HEK293T (cell line): ENCODE measurements around the gene RXFP4.

Experiments used
- CTCF ChIA-PET: fragments of 350-600 bp; formaldehyde crosslinking; extraction: SDS; loops from one replicate; lab custom pipeline; 2021; ENCODE audit warnings: antibody characterized with exemption, inconsistent platforms; lab: Yijun Ruan, JAX
- POLR2A ChIA-PET: fragments of 350-600 bp; formaldehyde crosslinking; extraction: SDS; loops from one replicate; lab custom pipeline; 2020; ENCODE audit warnings: antibody characterized with exemption, inconsistent platforms; lab: Yijun Ruan, JAX
- DNase-seq: peaks from one replicate; pipeline ENCODE4 v3.0.0; 2012; ENCODE audit warnings: mixed read lengths; ENCODE audit errors: extremely low spot score
- ARNT ChIP-seq: fragments of 450-650 bp; IDR thresholded peaks from 2 replicates; pipeline ENCODE4 v1.6.1; 2017; ENCODE audit warnings: mild to moderate bottlenecking
- BHLHE40 ChIP-seq: fragments of 450-650 bp; IDR thresholded peaks from 2 replicates; pipeline ENCODE4 v1.6.1; 2016; ENCODE audit warnings: mild to moderate bottlenecking, moderate library complexity, borderline replicate concordance
- CTBP1 ChIP-seq: fragments of 450-650 bp; IDR thresholded peaks from 2 replicates; pipeline ENCODE4 v1.6.1; 2016; ENCODE audit warnings: borderline replicate concordance
- ELF4 ChIP-seq: fragments of 450-650 bp; IDR thresholded peaks from 2 replicates; pipeline ENCODE4 v1.6.1; 2017; ENCODE audit warnings: antibody characterized with exemption
- FOXA1 ChIP-seq: fragments of 450-650 bp; IDR thresholded peaks from 2 replicates; pipeline ENCODE4 v1.6.1; 2016; ENCODE audit warnings: mild to moderate bottlenecking
- FOXK2 ChIP-seq: fragments of 450-650 bp; IDR thresholded peaks from 2 replicates; pipeline ENCODE4 v1.6.1; 2016; ENCODE audit warnings: mild to moderate bottlenecking
- FOXM1 ChIP-seq: fragments of 450-650 bp; IDR thresholded peaks from 2 replicates; pipeline ENCODE4 v1.6.1; 2017; ENCODE audit warnings: mild to moderate bottlenecking, borderline replicate concordance
- HDGF ChIP-seq: fragments of 450-650 bp; IDR thresholded peaks from 2 replicates; pipeline ENCODE4 v1.6.1; 2017; ENCODE audit warnings: antibody characterized with exemption, borderline replicate concordance
- L3MBTL2 ChIP-seq: fragments of 450-650 bp; conservative IDR thresholded peaks from 2 replicates; pipeline ENCODE4 v1.6.1; 2016; ENCODE audit warnings: mild to moderate bottlenecking
- LEF1 ChIP-seq: fragments of 450-650 bp; IDR thresholded peaks from 2 replicates; pipeline ENCODE4 v1.6.1; 2017; ENCODE audit warnings: mild to moderate bottlenecking, borderline replicate concordance
- NFRKB ChIP-seq: fragments of 450-650 bp; IDR thresholded peaks from 2 replicates; pipeline ENCODE4 v1.6.1; 2016; ENCODE audit warnings: mild to moderate bottlenecking, moderate library complexity
- SP1 ChIP-seq: fragments of 450-650 bp; IDR thresholded peaks from 2 replicates; pipeline ENCODE4 v1.6.1; 2017
- SUZ12 ChIP-seq: fragments of 450-650 bp; IDR thresholded peaks from 2 replicates; pipeline ENCODE4 v1.6.1; 2016; ENCODE audit warnings: mild to moderate bottlenecking
- TARDBP ChIP-seq: fragments of 450-650 bp; IDR thresholded peaks from 2 replicates; pipeline ENCODE4 v1.6.1; 2016
- ZNF384 ChIP-seq: fragments of 450-650 bp; IDR thresholded peaks from 2 replicates; pipeline ENCODE4 v1.6.1; 2016
- TF ChIP-seq, protein P1 (sequence below): fragments of 450-650 bp; IDR thresholded peaks from 2 replicates; pipeline ENCODE4 v1.6.1; 2016

Gene RXFP4

DNA sequence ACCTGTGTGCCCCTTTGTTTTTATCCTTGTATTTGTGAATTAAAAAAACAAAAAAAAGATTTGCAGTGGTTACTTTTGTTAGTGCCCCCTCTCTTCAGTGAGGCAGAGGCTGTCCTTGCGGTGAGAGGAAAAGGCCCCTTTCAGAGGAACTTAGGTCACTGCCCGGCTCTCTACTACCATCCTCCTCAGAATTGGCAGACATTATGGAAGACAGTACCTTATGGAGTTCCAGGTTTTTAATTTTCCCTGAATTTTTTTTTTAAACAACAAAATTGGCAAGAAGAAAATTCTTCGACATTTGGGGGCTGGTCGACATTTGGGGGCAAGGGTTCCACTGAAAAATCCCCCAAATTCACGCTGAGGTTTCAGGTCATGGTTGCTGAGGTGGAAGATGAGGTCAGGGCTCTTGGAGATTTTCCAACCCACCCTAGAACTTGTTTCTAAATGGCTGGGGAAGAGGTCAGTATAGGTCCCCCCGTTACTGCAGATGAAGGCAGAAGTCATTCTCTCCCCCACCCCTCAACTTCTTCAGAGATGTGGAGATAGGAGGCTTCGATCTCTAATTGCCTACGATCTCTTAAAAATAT is 5.3 kb downstream of the RXFP4 start:
- DNase-seq, result no peak
- CTCF ChIA-PET, result no interaction called here
- TF ChIP-seq ZNF384 (no peak), SP1 (no peak), FOXM1 (no peak), LEF1 (no peak), FOXA1 (no peak), L3MBTL2 (no peak), TARDBP (no peak), FOXK2 (no peak)
- POLR2A ChIA-PET, result interaction anchor here (1.1 to 2.6 kb wide), 2 partner anchors 13 to 28 kb away, joined by 3 to 25 read pairs; partner anchors contain the start of gene KHDC4

DNA sequence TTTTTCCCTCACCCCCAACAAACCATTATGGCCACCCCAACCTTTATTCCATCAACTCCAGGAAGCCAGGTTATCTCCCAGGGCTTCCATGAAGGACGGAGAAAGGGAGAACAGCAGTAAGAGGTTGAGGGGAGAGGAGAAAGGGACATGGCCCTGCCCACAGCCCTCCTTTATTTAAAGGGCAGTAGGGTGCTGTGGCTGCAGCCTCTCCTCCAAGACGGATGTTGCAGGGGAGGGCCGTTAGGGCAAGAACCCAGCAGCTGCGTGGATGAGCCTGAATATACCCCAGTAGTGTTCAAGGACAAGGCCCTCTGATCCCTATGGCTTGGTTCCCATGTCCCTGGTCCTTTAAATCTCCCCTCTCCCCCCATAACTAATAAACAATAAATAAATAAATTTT is 5.9 kb downstream of the RXFP4 start:
- CTCF ChIA-PET, result no interaction called here
- POLR2A ChIA-PET, result no interaction called here
- DNase-seq, result no peak
- TF ChIP-seq SUZ12 (no peak), LEF1 (no peak), FOXA1 (no peak), ELF4 (no peak), HDGF (no peak), SP1 (no peak), ZNF384 (no peak), CTBP1 (no peak), NFRKB (no peak), L3MBTL2 (no peak), FOXM1 (no peak)

DNA sequence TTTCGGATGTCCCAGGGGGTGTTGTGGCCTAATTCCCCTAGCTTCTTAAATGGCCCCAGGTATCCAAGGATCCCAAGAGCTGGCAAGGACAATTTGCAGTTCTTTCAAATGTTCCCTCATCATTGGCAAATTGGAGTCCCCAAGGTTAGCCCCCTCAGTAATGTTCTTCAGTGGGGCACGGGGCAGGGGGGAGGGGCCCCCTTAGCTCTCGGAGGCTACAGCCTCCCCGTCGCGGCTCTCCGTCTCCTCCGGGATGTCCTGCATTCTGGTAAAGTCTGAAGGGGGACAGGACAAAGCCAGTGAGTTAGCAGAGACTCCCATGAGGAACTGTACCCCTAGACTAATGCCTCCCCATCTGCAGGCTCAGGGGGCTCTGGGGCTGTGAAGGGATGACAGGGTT is 6.3 kb downstream of the RXFP4 start:
- POLR2A ChIA-PET, result no interaction called here
- TF ChIP-seq, protein P1, sequence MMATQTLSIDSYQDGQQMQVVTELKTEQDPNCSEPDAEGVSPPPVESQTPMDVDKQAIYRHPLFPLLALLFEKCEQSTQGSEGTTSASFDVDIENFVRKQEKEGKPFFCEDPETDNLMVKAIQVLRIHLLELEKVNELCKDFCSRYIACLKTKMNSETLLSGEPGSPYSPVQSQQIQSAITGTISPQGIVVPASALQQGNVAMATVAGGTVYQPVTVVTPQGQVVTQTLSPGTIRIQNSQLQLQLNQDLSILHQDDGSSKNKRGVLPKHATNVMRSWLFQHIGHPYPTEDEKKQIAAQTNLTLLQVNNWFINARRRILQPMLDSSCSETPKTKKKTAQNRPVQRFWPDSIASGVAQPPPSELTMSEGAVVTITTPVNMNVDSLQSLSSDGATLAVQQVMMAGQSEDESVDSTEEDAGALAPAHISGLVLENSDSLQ, result no peak
- no peak for TF ChIP-seq SP1
- TF ChIP-seq ARNT, result no peak
- DNase-seq, result no peak
- CTCF ChIA-PET, result no interaction called here

GRCh38 chr1:155950829-155951228 is 9.4 kb downstream of the RXFP4 start:
- TF ChIP-seq BHLHE40 (no peak), ELF4 (no peak), L3MBTL2 (no peak), SP1 (no peak), FOXA1 (no peak), CTBP1 (no peak), FOXM1 (no peak), ARNT (no peak)
- CTCF ChIA-PET, result no interaction called here
- POLR2A ChIA-PET, result interaction anchor here (1.0 to 1.9 kb wide), 2 partner anchors 16 to 28 kb away, joined by 5 to 6 read pairs; partner anchors contain the start of genes ARHGEF2 and KHDC4
- DNase-seq, result no peak

- POLR2A ChIA-PET, result interaction anchor here (0.7 to 1.9 kb wide), 2 partner anchors 17 to 31 kb away, joined by 3 to 6 read pairs; partner anchors contain the start of gene KHDC4
- CTCF ChIA-PET, result no interaction called here
- DNase-seq, result no peak
- TF ChIP-seq, protein P1, result no peak
- no peak for TF ChIP-seq ELF4
- no peak for TF ChIP-seq ZNF384
- no peak for TF ChIP-seq BHLHE40
- TF ChIP-seq FOXK2, result no peak
- no peak for TF ChIP-seq TARDBP
- TF ChIP-seq CTBP1, result no peak
Measured at GRCh38 chr1:155951753-155952504, 10.5 kb downstream of the RXFP4 start.

- DNase-seq, result no peak
- ChIA-PET POLR2A (no interaction called here), CTCF (interaction anchor here (1.5 kb wide), 1 partner anchor 37 kb away, joined by 3 read pairs; no protein-coding TSS in a partner anchor)
- no peak for TF ChIP-seq SP1
- TF ChIP-seq FOXM1, result no peak
- no peak for TF ChIP-seq SUZ12
- no peak for TF ChIP-seq L3MBTL2
- no peak for TF ChIP-seq LEF1
- TF ChIP-seq TARDBP, result no peak
- no peak for TF ChIP-seq HDGF
- TF ChIP-seq ELF4, result no peak
- TF ChIP-seq BHLHE40, result no peak
- no peak for TF ChIP-seq NFRKB
- no peak for TF ChIP-seq FOXA1
- no peak for TF ChIP-seq ZNF384
Measured at GRCh38 chr1:155952505-155952890, 11.1 kb downstream of the RXFP4 start.

- no peak for DNase-seq
- ChIA-PET POLR2A (interaction anchor here (1.0 kb wide), 1 partner anchor 22 kb away, joined by 3 read pairs; no protein-coding TSS in a partner anchor), CTCF (interaction anchor here (1.0 to 1.2 kb wide), 2 partner anchors 16 to 35 kb away, joined by 4 read pairs; no protein-coding TSS in a partner anchor)
- TF ChIP-seq NFRKB (no peak), ZNF384 (no peak), LEF1 (no peak), TARDBP (no peak), FOXK2 (no peak), SUZ12 (no peak), BHLHE40 (no peak), HDGF (no peak), ARNT (no peak), L3MBTL2 (no peak), FOXA1 (no peak), SP1 (no peak), CTBP1 (no peak)
- TF ChIP-seq, protein P1, result no peak
Measured at GRCh38 chr1:155954645-155955044, 13.2 kb downstream of the RXFP4 start.
